Measurements from ENCODE around the gene PITPNM3. TPM values are rescaled to one million over a fixed set of nuclear protein-coding genes. Genes with fewer than 3 reads are reported as not detected.
A peak's percentile ranks its signal among the peaks of the same experiment; 100 is the strongest.

The PITPNM3 gene
- total and polyA plus RNA-seq, 2 experiments from 2014 or later, result 1.5 to 2.0 TPM

DNA sequence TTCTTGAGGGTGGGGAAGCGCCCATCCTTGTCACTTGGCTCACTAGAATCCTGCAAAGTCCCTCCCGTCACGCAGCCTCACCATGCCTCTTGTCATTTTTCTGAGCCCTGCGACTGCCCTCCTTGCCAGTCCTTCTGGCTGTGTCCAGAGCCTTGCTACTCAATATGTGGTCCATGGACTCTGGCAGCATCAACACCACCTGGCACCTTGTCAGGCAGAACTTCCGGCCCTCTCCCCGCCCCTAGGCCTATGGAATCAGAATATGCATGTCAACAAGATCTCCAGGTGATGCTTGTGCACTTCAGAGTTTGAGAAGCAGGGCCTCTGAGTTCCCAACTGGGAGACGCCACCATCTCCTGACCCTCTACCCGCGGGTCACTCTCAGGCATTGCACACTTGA, 100.0 kb downstream of the PITPNM3 start:
- no peak overlapping the region for H3K4me2 ChIP-seq
- no peaks in the 10 kb centered on the region for H3K79me2 ChIP-seq
- no peaks in the 10 kb centered on the region for H3K9me2 ChIP-seq (replicated peaks; ENCODE audit: insufficient read depth)
- peaks cover 14% of the 10 kb centered on the region for H3K4me1 ChIP-seq (ENCODE audit: insufficient read depth)
- WGBS (ENCODE audit: low lambda C conversion rate, missing lambda C conversion rate), result 93% methylated on average over 9 of the region's 9 CpGs
- H3K4me3 ChIP-seq, result no peak overlapping the region
- H3K27me3 ChIP-seq, result peaks cover 9% of the 10 kb centered on the region
- H3K36me3 ChIP-seq (replicated peaks; ENCODE audit: insufficient read depth, low read depth), result no peaks in the 10 kb centered on the region
- TF ChIP-seq CTCF (IDR thresholded peaks at IDR 0.05; ENCODE audit: poor library complexity) (no peak), EZH2 (IDR thresholded peaks at IDR 0.05; ENCODE audit: borderline replicate concordance) (no peak), EZH2phosphoT487 (IDR thresholded peaks at IDR 0.05; ENCODE audit: low read depth, severe bottlenecking, unreplicated experiment) (no peak)
- H4K20me1 ChIP-seq (ENCODE audit: insufficient read depth, poor library complexity, severe bottlenecking), result no peaks in the 10 kb centered on the region
- no peaks in the 10 kb centered on the region for H3K9me3 ChIP-seq (ENCODE audit: low read depth)
- H3K27ac ChIP-seq, result no peak overlapping the region
- DNase-seq (ENCODE audit: low spot score), result no peak
- H2AFZ ChIP-seq, result no peak overlapping the region

GRCh38 chr17:6455321-6455705, 101.0 kb downstream of the PITPNM3 start:
- no peak overlapping the region for H3K27ac ChIP-seq
- H3K9me3 ChIP-seq (ENCODE audit: low read depth), result no peaks in the 10 kb centered on the region
- peak overlapping the region; percentile 91 for H3K4me2 ChIP-seq
- H3K36me3 ChIP-seq (replicated peaks; ENCODE audit: insufficient read depth, low read depth), result no peaks in the 10 kb centered on the region
- H3K27me3 ChIP-seq, result peaks cover 9% of the 10 kb centered on the region
- no peaks in the 10 kb centered on the region for H4K20me1 ChIP-seq (ENCODE audit: insufficient read depth, poor library complexity, severe bottlenecking)
- H3K9me2 ChIP-seq (replicated peaks; ENCODE audit: insufficient read depth), result no peaks in the 10 kb centered on the region
- no peak overlapping the region for H3K4me3 ChIP-seq
- peak overlapping the region; percentile 68 for H2AFZ ChIP-seq
- no peak for TF ChIP-seq CTCF (IDR thresholded peaks at IDR 0.05; ENCODE audit: poor library complexity)
- no peak for TF ChIP-seq EZH2 (IDR thresholded peaks at IDR 0.05; ENCODE audit: borderline replicate concordance)
- no peak for TF ChIP-seq EZH2phosphoT487 (IDR thresholded peaks at IDR 0.05; ENCODE audit: low read depth, severe bottlenecking, unreplicated experiment)
- peaks cover 14% of the 10 kb centered on the region for H3K4me1 ChIP-seq (ENCODE audit: insufficient read depth)
- 2% methylated on average over 20 of the region's 35 CpGs for WGBS (ENCODE audit: low lambda C conversion rate, missing lambda C conversion rate)
- H3K79me2 ChIP-seq, result no peaks in the 10 kb centered on the region
- DNase-seq (ENCODE audit: low spot score), result peak; percentile 75

DNA sequence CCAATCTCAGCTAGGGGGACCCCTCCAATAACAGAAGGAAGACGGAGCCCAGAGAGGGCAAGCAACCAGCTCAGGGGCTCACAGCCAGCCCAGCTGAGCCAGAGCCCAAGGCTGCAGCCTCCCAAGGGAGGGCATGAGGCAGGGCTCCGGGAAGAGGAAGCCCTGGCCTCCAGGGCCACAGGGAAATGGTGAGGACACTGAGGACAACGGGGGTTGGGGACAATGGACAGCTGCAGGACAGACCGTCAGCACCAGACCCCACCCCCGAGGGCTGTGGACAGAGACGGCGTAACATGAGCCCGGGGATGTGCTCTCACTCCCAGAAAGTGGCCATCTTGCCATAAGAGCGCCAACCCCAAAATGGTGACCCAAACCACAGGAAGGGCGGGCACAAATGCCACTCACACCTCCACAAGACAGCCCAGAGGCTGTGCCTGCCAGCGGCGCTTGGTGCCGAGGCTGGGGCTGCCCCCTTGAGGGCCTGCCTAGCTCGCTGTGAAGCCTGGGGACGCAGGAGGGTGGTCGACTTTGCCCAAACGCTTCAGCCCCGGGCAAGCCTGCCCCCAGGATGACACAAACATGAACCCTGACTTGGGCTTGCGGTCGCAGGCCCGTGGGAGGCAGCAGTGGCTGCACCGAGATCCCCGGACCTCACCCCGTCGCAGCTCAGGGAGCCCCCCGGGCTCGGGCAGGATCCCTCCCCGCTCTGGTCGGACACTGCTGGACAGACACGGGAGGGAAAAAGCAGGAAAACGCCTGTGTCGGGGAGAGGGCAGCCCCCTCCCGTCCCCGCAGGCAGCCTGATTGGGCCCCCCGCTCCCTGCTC, 101.6 kb downstream of the PITPNM3 start:
- Histone ChIP-seq H3K9me2 (replicated peaks; ENCODE audit: insufficient read depth) (no peaks in the 10 kb centered on the region), H3K9me3 (ENCODE audit: low read depth) (no peaks in the 10 kb centered on the region), H3K27me3 (peaks cover 9% of the 10 kb centered on the region), H3K4me2 (peak overlapping the region; percentile 91), H3K79me2 (no peaks in the 10 kb centered on the region), H3K27ac (no peak overlapping the region), H3K36me3 (replicated peaks; ENCODE audit: insufficient read depth, low read depth) (no peaks in the 10 kb centered on the region), H4K20me1 (ENCODE audit: insufficient read depth, poor library complexity, severe bottlenecking) (no peaks in the 10 kb centered on the region), H2AFZ (peak overlapping the region; percentile 68), H3K4me1 (ENCODE audit: insufficient read depth) (peaks cover 14% of the 10 kb centered on the region), H3K4me3 (no peak overlapping the region)
- WGBS (ENCODE audit: low lambda C conversion rate, missing lambda C conversion rate), result 27% methylated on average over 29 of the region's 35 CpGs
- no peak for DNase-seq (ENCODE audit: low spot score)
- TF ChIP-seq EZH2 (IDR thresholded peaks at IDR 0.05; ENCODE audit: borderline replicate concordance), result no peak
- TF ChIP-seq CTCF (IDR thresholded peaks at IDR 0.05; ENCODE audit: poor library complexity), result no peak

Data from hepatocyte (in vitro differentiated cells).